A549 (cell line): ENCODE data around the gene BBS9.

Experiments
- EHMT2 ChIP-seq: fragments of 200-600 bp; sonication (generic); IDR thresholded peaks from 2 replicates; pipeline ENCODE4 v1.6.1; 2016; ENCODE audit warnings: antibody characterized with exemption, low read depth, mild to moderate bottlenecking, moderate library complexity
- MYC ChIP-seq: IDR thresholded peaks from 2 replicates; pipeline ENCODE4 v1.6.1; 2012; ENCODE audit warnings: mild to moderate bottlenecking, inconsistent platforms, low read length, improper control_type of control experiment, borderline replicate concordance
- NPAS2 ChIP-seq: fragments of 250-450 bp; sonication (Bioruptor Pico); IDR thresholded peaks from 2 replicates; pipeline ENCODE4 v1.8.0; 2022; ENCODE audit warnings: mild to moderate bottlenecking, moderate library complexity, borderline replicate concordance
- POLR2A ChIP-seq: IDR thresholded peaks from 2 replicates; pipeline ENCODE4 v1.6.1; 2012; ENCODE audit warnings: mild to moderate bottlenecking, low read length
- TF ChIP-seq, protein P1 (sequence below): fragments of >200 bp; sonication (Bioruptor Twin); formaldehyde crosslinking; IDR thresholded peaks from 3 replicates; pipeline ENCODE4 v1.5.1; 2016
- TF ChIP-seq, protein P2 (sequence below): fragments of 200-600 bp; sonication (generic); IDR thresholded peaks from 2 replicates; pipeline ENCODE4 v1.6.1; 2016; ENCODE audit warnings: antibody characterized with exemption, mild to moderate bottlenecking, moderate library complexity
- TF ChIP-seq, protein P3 (sequence below): IDR thresholded peaks from 2 replicates; pipeline ENCODE4 v1.6.1; 2012
- TF ChIP-seq, protein P4 (sequence below): fragments of 250-450 bp; sonication (Bioruptor Pico); IDR thresholded peaks from 2 replicates; pipeline ENCODE4 v1.5.0; 2021; ENCODE audit warnings: mild to moderate bottlenecking, moderate library complexity, borderline replicate concordance

DNA sequence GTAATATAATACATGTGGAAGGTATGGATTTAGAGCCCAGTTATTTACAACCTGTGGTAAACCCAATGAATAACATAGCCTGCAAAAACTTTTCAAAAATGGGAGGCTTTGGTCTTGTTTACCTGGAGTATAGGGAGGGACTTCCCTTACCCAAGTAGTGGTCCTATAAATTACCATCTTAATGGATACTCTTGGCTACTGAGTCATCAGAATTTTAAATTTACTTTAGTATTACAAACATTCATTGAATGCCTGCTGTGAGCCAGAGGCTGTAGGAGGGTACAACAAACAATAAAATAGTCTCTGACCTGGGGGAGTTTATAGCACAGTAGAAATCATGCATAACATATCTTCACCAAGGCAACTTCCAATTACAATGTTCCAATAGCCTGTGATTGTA, 365.1 kb downstream of the BBS9 start:
- TF ChIP-seq, protein P1, sequence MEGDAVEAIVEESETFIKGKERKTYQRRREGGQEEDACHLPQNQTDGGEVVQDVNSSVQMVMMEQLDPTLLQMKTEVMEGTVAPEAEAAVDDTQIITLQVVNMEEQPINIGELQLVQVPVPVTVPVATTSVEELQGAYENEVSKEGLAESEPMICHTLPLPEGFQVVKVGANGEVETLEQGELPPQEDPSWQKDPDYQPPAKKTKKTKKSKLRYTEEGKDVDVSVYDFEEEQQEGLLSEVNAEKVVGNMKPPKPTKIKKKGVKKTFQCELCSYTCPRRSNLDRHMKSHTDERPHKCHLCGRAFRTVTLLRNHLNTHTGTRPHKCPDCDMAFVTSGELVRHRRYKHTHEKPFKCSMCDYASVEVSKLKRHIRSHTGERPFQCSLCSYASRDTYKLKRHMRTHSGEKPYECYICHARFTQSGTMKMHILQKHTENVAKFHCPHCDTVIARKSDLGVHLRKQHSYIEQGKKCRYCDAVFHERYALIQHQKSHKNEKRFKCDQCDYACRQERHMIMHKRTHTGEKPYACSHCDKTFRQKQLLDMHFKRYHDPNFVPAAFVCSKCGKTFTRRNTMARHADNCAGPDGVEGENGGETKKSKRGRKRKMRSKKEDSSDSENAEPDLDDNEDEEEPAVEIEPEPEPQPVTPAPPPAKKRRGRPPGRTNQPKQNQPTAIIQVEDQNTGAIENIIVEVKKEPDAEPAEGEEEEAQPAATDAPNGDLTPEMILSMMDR: no peak
- TF ChIP-seq MYC (no peak), NPAS2 (CRISPR knock-in tag) (no peak), EHMT2 (no peak), POLR2A (no peak)
- TF ChIP-seq, protein P2, sequence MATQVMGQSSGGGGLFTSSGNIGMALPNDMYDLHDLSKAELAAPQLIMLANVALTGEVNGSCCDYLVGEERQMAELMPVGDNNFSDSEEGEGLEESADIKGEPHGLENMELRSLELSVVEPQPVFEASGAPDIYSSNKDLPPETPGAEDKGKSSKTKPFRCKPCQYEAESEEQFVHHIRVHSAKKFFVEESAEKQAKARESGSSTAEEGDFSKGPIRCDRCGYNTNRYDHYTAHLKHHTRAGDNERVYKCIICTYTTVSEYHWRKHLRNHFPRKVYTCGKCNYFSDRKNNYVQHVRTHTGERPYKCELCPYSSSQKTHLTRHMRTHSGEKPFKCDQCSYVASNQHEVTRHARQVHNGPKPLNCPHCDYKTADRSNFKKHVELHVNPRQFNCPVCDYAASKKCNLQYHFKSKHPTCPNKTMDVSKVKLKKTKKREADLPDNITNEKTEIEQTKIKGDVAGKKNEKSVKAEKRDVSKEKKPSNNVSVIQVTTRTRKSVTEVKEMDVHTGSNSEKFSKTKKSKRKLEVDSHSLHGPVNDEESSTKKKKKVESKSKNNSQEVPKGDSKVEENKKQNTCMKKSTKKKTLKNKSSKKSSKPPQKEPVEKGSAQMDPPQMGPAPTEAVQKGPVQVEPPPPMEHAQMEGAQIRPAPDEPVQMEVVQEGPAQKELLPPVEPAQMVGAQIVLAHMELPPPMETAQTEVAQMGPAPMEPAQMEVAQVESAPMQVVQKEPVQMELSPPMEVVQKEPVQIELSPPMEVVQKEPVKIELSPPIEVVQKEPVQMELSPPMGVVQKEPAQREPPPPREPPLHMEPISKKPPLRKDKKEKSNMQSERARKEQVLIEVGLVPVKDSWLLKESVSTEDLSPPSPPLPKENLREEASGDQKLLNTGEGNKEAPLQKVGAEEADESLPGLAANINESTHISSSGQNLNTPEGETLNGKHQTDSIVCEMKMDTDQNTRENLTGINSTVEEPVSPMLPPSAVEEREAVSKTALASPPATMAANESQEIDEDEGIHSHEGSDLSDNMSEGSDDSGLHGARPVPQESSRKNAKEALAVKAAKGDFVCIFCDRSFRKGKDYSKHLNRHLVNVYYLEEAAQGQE: no peak
- TF ChIP-seq, protein P3, sequence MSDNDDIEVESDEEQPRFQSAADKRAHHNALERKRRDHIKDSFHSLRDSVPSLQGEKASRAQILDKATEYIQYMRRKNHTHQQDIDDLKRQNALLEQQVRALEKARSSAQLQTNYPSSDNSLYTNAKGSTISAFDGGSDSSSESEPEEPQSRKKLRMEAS: no peak
- TF ChIP-seq, protein P4, sequence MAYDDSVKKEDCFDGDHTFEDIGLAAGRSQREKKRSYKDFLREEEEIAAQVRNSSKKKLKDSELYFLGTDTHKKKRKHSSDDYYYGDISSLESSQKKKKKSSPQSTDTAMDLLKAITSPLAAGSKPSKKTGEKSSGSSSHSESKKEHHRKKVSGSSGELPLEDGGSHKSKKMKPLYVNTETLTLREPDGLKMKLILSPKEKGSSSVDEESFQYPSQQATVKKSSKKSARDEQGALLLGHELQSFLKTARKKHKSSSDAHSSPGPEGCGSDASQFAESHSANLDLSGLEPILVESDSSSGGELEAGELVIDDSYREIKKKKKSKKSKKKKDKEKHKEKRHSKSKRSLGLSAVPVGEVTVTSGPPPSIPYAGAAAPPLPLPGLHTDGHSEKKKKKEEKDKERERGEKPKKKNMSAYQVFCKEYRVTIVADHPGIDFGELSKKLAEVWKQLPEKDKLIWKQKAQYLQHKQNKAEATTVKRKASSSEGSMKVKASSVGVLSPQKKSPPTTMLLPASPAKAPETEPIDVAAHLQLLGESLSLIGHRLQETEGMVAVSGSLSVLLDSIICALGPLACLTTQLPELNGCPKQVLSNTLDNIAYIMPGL (CRISPR knock-in tag): no peak
